Activated B cell treated with CpG ODN at 0.5 μM for 24 hours (primary cell): ENCODE results near the gene PGAP2. TPM values are rescaled to one million over a fixed set of nuclear protein-coding genes. Genes with fewer than 3 reads are reported as not detected.
"Not testable (repeated sequence)": the region's sequence is repeated elsewhere in the genome, so short reads cannot be mapped to it uniquely, and the experiment has no call there.

Experiments used
- ATAC-seq: fragments of 200-7000 bp; cut with Tn5 transposase; one replicate; pipeline ENCODE4 v1.10.0; 2021; ENCODE audit warnings: low read depth, mild to moderate bottlenecking, moderate library complexity
- CTCF ChIA-PET: fragments of 350-600 bp; sonication (Branson Sonifier 250); formaldehyde crosslinking; loops from one replicate; lab custom pipeline; 2021; ENCODE audit warnings: antibody characterized with exemption; lab: Charles Lee
- POLR2A ChIA-PET: fragments of 350-600 bp; sonication (Branson Sonifier 250); formaldehyde crosslinking; loops from one replicate; lab custom pipeline; 2021; ENCODE audit warnings: antibody characterized with exemption; lab: Charles Lee
- DNase-seq: peaks from one replicate; pipeline ENCODE4 v3.0.0; 2022
- H3K27ac Mint-ChIP-seq: one replicate; pipeline ENCODE4 v1.8.0; 2020; ENCODE audit warnings: mixed read lengths
- H3K27me3 Mint-ChIP-seq: one replicate; pipeline ENCODE4 v1.8.0; 2021; ENCODE audit warnings: mixed read lengths
- H3K36me3 Mint-ChIP-seq: one replicate; pipeline ENCODE4 v1.8.0; 2021; ENCODE audit warnings: low read depth, mixed read lengths
- H3K4me1 Mint-ChIP-seq: one replicate; pipeline ENCODE4 v1.8.0; 2021; ENCODE audit warnings: mixed read lengths
- H3K4me3 Mint-ChIP-seq: one replicate; pipeline ENCODE4 v1.8.0; 2020; ENCODE audit warnings: mild to moderate bottlenecking, mixed read lengths
- H3K9me3 Mint-ChIP-seq: one replicate; pipeline ENCODE4 v1.8.0; 2020; ENCODE audit warnings: mixed read lengths
- intact Hi-C: fragments of 100-400 bp; cut with micrococcal nuclease; formaldehyde crosslinking; loops from one replicate; pipeline ENCODE4 v1.15.1; 2024
- total RNA-seq: library from RNA; stranded (reverse); gene quantifications from 2 replicates; pipeline ENCODE4 v1.2.3, GENCODE V29; 2022
- TF ChIP-seq, protein P1 (sequence below): fragments of 200-600 bp; IDR thresholded peaks from one replicate; pipeline ENCODE4 v1.8.0; 2022; ENCODE audit warnings: antibody characterized with exemption, mild to moderate bottlenecking

Gene PGAP2
- total RNA-seq, result 19.7 and 25.0 TPM in 2 replicates

DNA sequence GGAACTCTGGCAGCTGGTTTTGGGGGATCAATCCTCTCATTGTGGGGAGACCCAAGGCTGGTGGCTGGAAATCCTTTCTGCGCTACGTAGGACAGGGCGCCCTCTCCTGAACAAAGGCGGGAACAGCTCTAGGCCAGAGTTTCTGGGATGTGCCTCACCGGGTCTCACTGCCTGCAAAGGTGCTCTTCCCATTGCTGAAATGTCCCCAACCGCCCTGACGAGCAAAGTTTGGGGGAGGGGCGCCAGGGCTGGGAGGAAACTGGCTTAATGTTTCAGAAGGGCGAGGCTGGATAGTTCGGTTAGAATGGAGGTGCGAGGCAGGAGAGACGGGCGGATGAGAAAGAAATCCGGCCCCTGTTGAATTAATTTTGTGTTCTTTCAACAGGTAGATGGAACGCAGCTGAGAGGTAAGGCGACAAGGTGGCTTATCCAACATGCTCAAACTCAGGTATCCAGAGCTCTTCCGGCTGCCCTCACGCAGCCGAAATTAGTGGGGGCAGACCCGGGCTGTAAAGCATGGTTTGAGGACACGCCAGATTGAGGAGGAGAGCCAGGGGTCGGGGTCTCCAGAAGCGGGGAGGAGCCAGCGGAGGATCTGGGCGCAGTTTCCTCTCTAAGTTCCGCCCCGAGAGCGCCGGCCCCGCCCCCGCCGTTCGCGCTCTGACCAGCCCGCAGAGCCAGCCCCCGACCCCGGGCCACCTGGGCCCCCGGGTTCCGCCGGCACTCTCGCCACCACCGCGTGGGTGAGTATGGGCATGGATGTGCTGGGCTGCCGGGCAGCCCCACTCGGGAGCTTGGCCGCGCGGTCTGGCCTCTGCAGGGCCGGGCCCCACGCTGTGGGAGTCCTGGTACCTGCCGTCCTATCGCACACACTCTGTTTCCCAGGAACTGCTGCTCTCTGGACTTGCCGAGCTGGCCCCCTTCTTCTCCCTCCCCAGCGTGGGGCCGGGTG, at the start of gene PGAP2:
Gene PGAP2, plus strand, starts transcription at position 652 of the 952 bp plus-strand sequence. CDS start 2,700 bp downstream, outside the sequence.
- Mint-ChIP-seq H3K27ac (peak within 1 kb of the TSS; percentile 68), H3K9me3 (no peaks in the 10 kb centered on the region), H3K36me3 (peaks cover 5% of the 10 kb centered on the region), H3K27me3 (no peaks in the 10 kb centered on the region), H3K4me3 (peak within 1 kb of the TSS; percentile 94), H3K4me1 (peaks cover 13% of the 10 kb centered on the region)
- DNase-seq, result peak; percentile 67
- intact Hi-C loops, result loop anchor here (1.0 to 5.0 kb wide), 4 partner anchors 11 to 36 kb away; partner anchors contain the start of gene NUP98
- peak; percentile 85 for ATAC-seq
- TF ChIP-seq, protein P1, sequence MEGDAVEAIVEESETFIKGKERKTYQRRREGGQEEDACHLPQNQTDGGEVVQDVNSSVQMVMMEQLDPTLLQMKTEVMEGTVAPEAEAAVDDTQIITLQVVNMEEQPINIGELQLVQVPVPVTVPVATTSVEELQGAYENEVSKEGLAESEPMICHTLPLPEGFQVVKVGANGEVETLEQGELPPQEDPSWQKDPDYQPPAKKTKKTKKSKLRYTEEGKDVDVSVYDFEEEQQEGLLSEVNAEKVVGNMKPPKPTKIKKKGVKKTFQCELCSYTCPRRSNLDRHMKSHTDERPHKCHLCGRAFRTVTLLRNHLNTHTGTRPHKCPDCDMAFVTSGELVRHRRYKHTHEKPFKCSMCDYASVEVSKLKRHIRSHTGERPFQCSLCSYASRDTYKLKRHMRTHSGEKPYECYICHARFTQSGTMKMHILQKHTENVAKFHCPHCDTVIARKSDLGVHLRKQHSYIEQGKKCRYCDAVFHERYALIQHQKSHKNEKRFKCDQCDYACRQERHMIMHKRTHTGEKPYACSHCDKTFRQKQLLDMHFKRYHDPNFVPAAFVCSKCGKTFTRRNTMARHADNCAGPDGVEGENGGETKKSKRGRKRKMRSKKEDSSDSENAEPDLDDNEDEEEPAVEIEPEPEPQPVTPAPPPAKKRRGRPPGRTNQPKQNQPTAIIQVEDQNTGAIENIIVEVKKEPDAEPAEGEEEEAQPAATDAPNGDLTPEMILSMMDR, result no peak
- ChIA-PET POLR2A (interaction anchor here (0.6 to 7.4 kb wide), 7 partner anchors 11 to 256 kb away, joined by 3 to 46 read pairs (median 13); partner anchors contain the start of genes NUP98, RHOG and STIM1), CTCF (interaction anchor here (0.8 to 4.2 kb wide), 14 partner anchors 10 to 265 kb away, joined by 3 to 36 read pairs (median 5); partner anchors contain the start of genes NUP98 and RHOG)

DNA sequence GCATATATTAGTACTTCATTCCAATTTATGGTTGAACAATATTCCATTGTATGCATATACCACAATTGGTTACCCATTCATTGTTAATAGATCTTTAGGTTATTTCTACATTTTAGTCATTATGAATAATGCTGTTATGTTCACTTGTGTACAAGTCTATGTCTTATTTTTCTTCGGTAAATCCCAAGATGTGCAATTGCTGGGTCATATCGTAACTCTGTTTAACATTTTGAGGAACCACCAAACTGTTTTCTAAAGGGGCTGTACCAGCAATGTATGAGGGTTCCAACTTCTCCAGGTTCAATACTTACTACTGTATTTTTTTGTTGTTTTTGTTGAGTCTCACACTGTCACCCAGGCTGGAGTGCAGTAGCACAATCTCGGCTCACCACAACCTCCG, 44.1 kb upstream of the PGAP2 start:
- no peak overlapping the region for H3K4me3 Mint-ChIP-seq
- H3K9me3 Mint-ChIP-seq, result no peaks in the 10 kb centered on the region
- ChIA-PET CTCF (no interaction called here), POLR2A (no interaction called here)
- DNase-seq, result no peak
- TF ChIP-seq, protein P1, result no peak
- intact Hi-C loops, result no loop called here
- peaks cover 86% of the 10 kb centered on the region for H3K36me3 Mint-ChIP-seq
- H3K27ac Mint-ChIP-seq, result no peak overlapping the region
- H3K4me1 Mint-ChIP-seq, result no peaks in the 10 kb centered on the region
- H3K27me3 Mint-ChIP-seq, result no peaks in the 10 kb centered on the region
- no peak for ATAC-seq

DNA sequence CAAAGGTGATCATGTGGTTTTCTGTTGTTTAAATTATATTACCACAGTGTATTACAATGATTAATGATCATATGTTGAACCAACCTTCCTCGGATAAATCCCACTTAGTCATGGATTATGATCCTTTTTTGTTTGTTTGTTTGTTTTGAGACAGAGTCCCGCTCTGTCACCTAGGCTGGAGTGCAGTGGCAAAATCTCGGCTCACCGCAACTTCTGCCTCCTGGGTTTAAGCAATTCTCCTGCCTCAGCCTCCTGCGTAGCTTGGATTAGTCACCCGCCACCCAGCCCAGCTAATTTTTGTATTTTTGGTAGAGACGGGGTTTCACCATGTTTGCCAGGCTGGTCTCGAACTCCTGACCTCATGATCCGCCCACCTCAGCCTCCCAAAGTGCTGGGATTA, 41.5 kb upstream of the PGAP2 start:
- H3K9me3 Mint-ChIP-seq, H3K4me1 Mint-ChIP-seq, ATAC-seq, POLR2A ChIA-PET, H3K27ac Mint-ChIP-seq, H3K27me3 Mint-ChIP-seq, DNase-seq, intact Hi-C loops, H3K4me3 Mint-ChIP-seq: not testable (repeated sequence)
- peaks cover 88% of the 10 kb centered on the region for H3K36me3 Mint-ChIP-seq
- CTCF ChIA-PET, result interaction anchor here (1.3 kb wide), 1 partner anchor 306 kb away, joined by 4 read pairs; no protein-coding TSS in a partner anchor

DNA sequence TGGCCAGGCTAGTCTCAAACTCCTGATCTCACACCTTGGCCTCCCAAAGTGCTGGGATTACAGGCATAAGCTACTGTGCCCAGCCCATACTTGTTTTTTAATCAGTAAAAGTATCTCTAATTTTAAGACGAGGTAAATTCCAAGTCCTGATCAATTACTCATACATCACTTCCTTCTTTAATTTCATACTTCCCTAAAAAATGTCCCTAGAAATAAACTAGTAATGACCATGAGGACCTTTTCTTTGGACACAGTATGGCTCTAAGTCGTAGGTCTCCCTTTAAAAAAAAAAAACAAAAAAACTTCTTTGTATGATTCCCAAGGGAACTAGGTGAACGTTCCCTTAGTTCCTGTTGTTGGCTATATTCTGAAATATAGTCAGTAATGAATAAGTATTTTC, 40.8 kb upstream of the PGAP2 start:
- Mint-ChIP-seq H3K27me3 (no peaks in the 10 kb centered on the region), H3K36me3 (peaks cover 89% of the 10 kb centered on the region)
- intact Hi-C loops, result no loop called here

DNA sequence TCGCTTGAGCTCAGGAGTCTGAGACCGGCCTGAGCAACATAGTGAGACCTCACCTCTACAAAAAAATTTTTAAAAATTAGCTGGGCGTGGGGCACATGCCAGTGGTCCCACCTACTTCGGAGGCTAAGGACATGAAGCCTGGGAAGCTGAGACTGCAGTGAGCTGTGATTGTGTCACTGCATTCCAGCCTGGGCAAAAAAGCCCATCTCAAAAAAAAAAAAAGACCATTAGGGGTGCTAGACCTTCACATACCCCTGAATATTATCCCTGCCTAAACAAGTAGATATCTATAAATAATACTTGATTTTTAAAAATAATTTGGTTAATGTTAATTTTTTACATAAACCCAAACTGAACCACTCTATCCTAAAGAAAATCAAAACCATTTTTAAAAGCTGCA, 35.2 kb upstream of the PGAP2 start:
- intact Hi-C loops, result loop anchor here (5.0 kb wide), 2 partner anchors 34 to 41 kb away; partner anchors contain the start of gene PGAP2
- ChIA-PET POLR2A (interaction anchor here (0.6 kb wide), 1 partner anchor 34 kb away, joined by 4 read pairs; no protein-coding TSS in a partner anchor), CTCF (interaction anchor here (0.9 kb wide), 1 partner anchor 31 kb away, joined by 3 read pairs; no protein-coding TSS in a partner anchor)
- H3K9me3 Mint-ChIP-seq, result no peaks in the 10 kb centered on the region
- no peak overlapping the region for H3K4me3 Mint-ChIP-seq
- ATAC-seq (no peak), DNase-seq (no peak)
- TF ChIP-seq, protein P1, result no peak
- no peak overlapping the region for H3K27ac Mint-ChIP-seq
- H3K4me1 Mint-ChIP-seq, result no peaks in the 10 kb centered on the region
- H3K27me3 Mint-ChIP-seq, result no peaks in the 10 kb centered on the region
- H3K36me3 Mint-ChIP-seq, result peaks cover 78% of the 10 kb centered on the region

More for the DNA sequence above, 40.8 kb upstream of the PGAP2 start:
- TF ChIP-seq, protein P1, result no peak
- Mint-ChIP-seq H3K4me1 (no peaks in the 10 kb centered on the region), H3K9me3 (no peaks in the 10 kb centered on the region), H3K4me3 (no peak overlapping the region), H3K27ac (no peak overlapping the region)
- no peak for ATAC-seq
- no peak for DNase-seq
- POLR2A ChIA-PET, result no interaction called here
- CTCF ChIA-PET, result interaction anchor here (1.3 kb wide), 1 partner anchor 305 kb away, joined by 4 read pairs; no protein-coding TSS in a partner anchor
